HepG2 (cell line): ENCODE data around the gene RARS2. TPM values are rescaled to one million over a fixed set of nuclear protein-coding genes. Genes with fewer than 3 reads are reported as not detected.

Experiments
- AHDC1 ChIP-seq: sonication (generic); formaldehyde crosslinking; IDR thresholded peaks from 2 replicates; pipeline ENCODE4 v1.5.1; 2020; ENCODE audit warnings: mild to moderate bottlenecking, missing genetic modification reagents, borderline replicate concordance
- DMAP1 ChIP-seq: IDR thresholded peaks from 2 replicates; pipeline ENCODE4 v1.6.1; 2016
- FOXA3 ChIP-seq: IDR thresholded peaks from 2 replicates; pipeline ENCODE4 v1.6.1; 2016; ENCODE audit warnings: missing genetic modification reagents, missing compliant biosample characterization
- GATAD2A ChIP-seq: IDR thresholded peaks from 2 replicates; pipeline ENCODE4 v1.6.1; 2016
- IRF2 ChIP-seq: IDR thresholded peaks from 2 replicates; pipeline ENCODE4 v1.6.1; 2018; ENCODE audit warnings: missing genetic modification reagents, missing compliant biosample characterization
- MTF2 ChIP-seq: sonication (generic); formaldehyde crosslinking; IDR thresholded peaks from 2 replicates; pipeline ENCODE4 v1.5.0; 2020; ENCODE audit warnings: missing genetic modification reagents, borderline replicate concordance
- NR2F6 ChIP-seq, 2 experiments: IDR thresholded peaks; 2 replicates each; pipeline ENCODE4 v1.6.1; 2016; ENCODE audit warnings: antibody characterized with exemption in 1 of 2, mild to moderate bottlenecking in 1 of 2
- PAF1 ChIP-seq: IDR thresholded peaks from 2 replicates; pipeline ENCODE4 v1.6.1; 2016; ENCODE audit warnings: missing genetic modification reagents, missing compliant biosample characterization
- PHF20 ChIP-seq: sonication (generic); formaldehyde crosslinking; IDR thresholded peaks from 2 replicates; pipeline ENCODE4 v1.5.0; 2020; ENCODE audit warnings: mild to moderate bottlenecking, missing genetic modification reagents
- SIX1 ChIP-seq: sonication (generic); formaldehyde crosslinking; IDR thresholded peaks from 2 replicates; pipeline ENCODE4 v1.4.0; 2020; ENCODE audit warnings: missing genetic modification reagents, borderline replicate concordance
- SP2 ChIP-seq: sonication (generic); formaldehyde crosslinking; IDR thresholded peaks from 2 replicates; pipeline ENCODE4 v1.5.1; 2020; ENCODE audit warnings: mild to moderate bottlenecking, missing genetic modification reagents
- SP5 ChIP-seq: IDR thresholded peaks from 2 replicates; pipeline ENCODE4 v1.6.1; 2016; ENCODE audit warnings: low read depth, borderline replicate concordance
- TBL1XR1 ChIP-seq: fragments of 150-350 bp; IDR thresholded peaks from 2 replicates; pipeline ENCODE4 v1.6.1; 2014; ENCODE audit warnings: borderline replicate concordance, low read length; ENCODE audit not compliant: partially characterized antibody
- TBP ChIP-seq: sonication (generic); formaldehyde crosslinking; IDR thresholded peaks from 2 replicates; pipeline ENCODE4 v1.5.0; 2020; ENCODE audit warnings: missing genetic modification reagents
- XBP1 ChIP-seq: sonication (generic); formaldehyde crosslinking; IDR thresholded peaks from 2 replicates; pipeline ENCODE4 v1.5.0; 2020; ENCODE audit warnings: missing genetic modification reagents
- ZNF124 ChIP-seq: sonication (generic); formaldehyde crosslinking; IDR thresholded peaks from 2 replicates; pipeline ENCODE4 v1.4.0; 2020; ENCODE audit warnings: missing genetic modification reagents
- ZNF44 ChIP-seq: sonication (generic); formaldehyde crosslinking; IDR thresholded peaks from 2 replicates; pipeline ENCODE4 v1.5.1; 2020; ENCODE audit warnings: mild to moderate bottlenecking, missing genetic modification reagents
- ZNF501 ChIP-seq: sonication (generic); formaldehyde crosslinking; IDR thresholded peaks from 2 replicates; pipeline ENCODE4 v1.5.1; 2020; ENCODE audit warnings: mild to moderate bottlenecking, moderate library complexity, missing genetic modification reagents
- polyA plus RNA-seq, 8 experiments: library from polyadenylated mRNA; depleted of rRNA in 3 of 8; stranded (reverse) in 7 of 8; unstranded in 1 of 8; fragments of >200 nt; fragmentation: Illumina TruSeq in 4 of 8; extraction: Trizol in 4 of 8; gene quantifications; 2 replicates each; pipeline versions ENCODE4 v1.2.1 to v1.2.3, GENCODE V29; 2011 to 2016; ENCODE audit warnings: low read depth in 4 of 8, missing spikeins in 1 of 8, mixed read lengths in 1 of 8; ENCODE audit not compliant: insufficient read depth in 1 of 8
- total RNA-seq, 5 experiments: library from RNA; depleted of rRNA; stranded (reverse); fragments of >200 nt; fragmentation: Illumina TruSeq; extraction: Trizol; gene quantifications; 2 replicates each; pipeline ENCODE4 v1.2.3, GENCODE V29; 2016; ENCODE audit warnings: low read depth in 1 of 5
- TF ChIP-seq, protein P1 (sequence below): sonication (generic); formaldehyde crosslinking; IDR thresholded peaks from 2 replicates; pipeline ENCODE4 v1.4.0; 2020; ENCODE audit warnings: missing genetic modification reagents
- TF ChIP-seq, protein P2 (sequence below): sonication (generic); formaldehyde crosslinking; IDR thresholded peaks from 2 replicates; pipeline ENCODE4 v1.8.0; 2022; ENCODE audit warnings: missing genetic modification reagents, mild to moderate bottlenecking, borderline replicate concordance
- TF ChIP-seq, protein P3 (sequence below): IDR thresholded peaks from 2 replicates; pipeline ENCODE4 v1.6.1; 2016; ENCODE audit warnings: missing genetic modification reagents, missing compliant biosample characterization

Gene RARS2
- total and polyA plus RNA-seq, 2 of the 13 experiments (the other 11 are each of a cell fraction or from before 2014, with no cell fraction given): 23.4 to 80.1 TPM

- no peak for TF ChIP-seq NR2F6 (IDR thresholded peaks at IDR 0.05)
- peak; percentile 55; the same call in 1 of the 2 replicates for TF ChIP-seq NR2F6 (CRISPR knock-in tag; IDR thresholded peaks at IDR 0.05)
- peak; percentile 64 for TF ChIP-seq GATAD2A (CRISPR knock-in tag)
- peak; percentile 94 for TF ChIP-seq IRF2 (CRISPR knock-in tag)
- TF ChIP-seq SP5 (CRISPR knock-in tag): peak; percentile 53
- TF ChIP-seq, protein P1, sequence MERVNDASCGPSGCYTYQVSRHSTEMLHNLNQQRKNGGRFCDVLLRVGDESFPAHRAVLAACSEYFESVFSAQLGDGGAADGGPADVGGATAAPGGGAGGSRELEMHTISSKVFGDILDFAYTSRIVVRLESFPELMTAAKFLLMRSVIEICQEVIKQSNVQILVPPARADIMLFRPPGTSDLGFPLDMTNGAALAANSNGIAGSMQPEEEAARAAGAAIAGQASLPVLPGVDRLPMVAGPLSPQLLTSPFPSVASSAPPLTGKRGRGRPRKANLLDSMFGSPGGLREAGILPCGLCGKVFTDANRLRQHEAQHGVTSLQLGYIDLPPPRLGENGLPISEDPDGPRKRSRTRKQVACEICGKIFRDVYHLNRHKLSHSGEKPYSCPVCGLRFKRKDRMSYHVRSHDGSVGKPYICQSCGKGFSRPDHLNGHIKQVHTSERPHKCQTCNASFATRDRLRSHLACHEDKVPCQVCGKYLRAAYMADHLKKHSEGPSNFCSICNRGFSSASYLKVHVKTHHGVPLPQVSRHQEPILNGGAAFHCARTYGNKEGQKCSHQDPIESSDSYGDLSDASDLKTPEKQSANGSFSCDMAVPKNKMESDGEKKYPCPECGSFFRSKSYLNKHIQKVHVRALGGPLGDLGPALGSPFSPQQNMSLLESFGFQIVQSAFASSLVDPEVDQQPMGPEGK (CRISPR knock-in tag): peak; percentile 57
- TF ChIP-seq ZNF501 (CRISPR knock-in tag): peak; percentile 83
- TF ChIP-seq PAF1 (CRISPR knock-in tag): no peak
- TF ChIP-seq TBL1XR1: no peak
- no peak for TF ChIP-seq XBP1 (CRISPR knock-in tag)
- no peak for TF ChIP-seq TBP (CRISPR knock-in tag)
- TF ChIP-seq, protein P2, sequence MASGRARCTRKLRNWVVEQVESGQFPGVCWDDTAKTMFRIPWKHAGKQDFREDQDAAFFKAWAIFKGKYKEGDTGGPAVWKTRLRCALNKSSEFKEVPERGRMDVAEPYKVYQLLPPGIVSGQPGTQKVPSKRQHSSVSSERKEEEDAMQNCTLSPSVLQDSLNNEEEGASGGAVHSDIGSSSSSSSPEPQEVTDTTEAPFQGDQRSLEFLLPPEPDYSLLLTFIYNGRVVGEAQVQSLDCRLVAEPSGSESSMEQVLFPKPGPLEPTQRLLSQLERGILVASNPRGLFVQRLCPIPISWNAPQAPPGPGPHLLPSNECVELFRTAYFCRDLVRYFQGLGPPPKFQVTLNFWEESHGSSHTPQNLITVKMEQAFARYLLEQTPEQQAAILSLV: peak; percentile 91
- peak; percentile 54 for TF ChIP-seq ZNF124 (CRISPR knock-in tag)
- no peak for TF ChIP-seq AHDC1
- TF ChIP-seq, protein P3, sequence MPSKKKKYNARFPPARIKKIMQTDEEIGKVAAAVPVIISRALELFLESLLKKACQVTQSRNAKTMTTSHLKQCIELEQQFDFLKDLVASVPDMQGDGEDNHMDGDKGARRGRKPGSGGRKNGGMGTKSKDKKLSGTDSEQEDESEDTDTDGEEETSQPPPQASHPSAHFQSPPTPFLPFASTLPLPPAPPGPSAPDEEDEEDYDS (CRISPR knock-in tag): peak; percentile 94
- peak; percentile 92 for TF ChIP-seq PHF20 (CRISPR knock-in tag)
- TF ChIP-seq SIX1 (CRISPR knock-in tag): 0 out of 2 replicates have a peak, but pooled peaks have one; percentile 20
- TF ChIP-seq ZNF44: no peak; the same call in 1 of the 2 replicates
- 0 out of 2 replicates have a peak, but pooled peaks have one; percentile 4 for TF ChIP-seq MTF2 (CRISPR knock-in tag)
- peak; percentile 29 for TF ChIP-seq FOXA3 (CRISPR knock-in tag)
- TF ChIP-seq DMAP1 (CRISPR knock-in tag): peak; percentile 90
- peak; percentile 97 for TF ChIP-seq SP2
Measured at GRCh38 chr6:87589693-87590416, at the start of gene RARS2, which contains the start of gene ORC3 (continued).
